Measurements from ENCODE around the gene ABCC9.

GRCh38 chr12:21827083-21827482, 114.1 kb downstream of the ABCC9 start:
- no peak for TF ChIP-seq EP300 (IDR thresholded peaks at IDR 0.05)
- no peak for TF ChIP-seq CTCF (IDR thresholded peaks at IDR 0.05)
- TF ChIP-seq POLR2A (IDR thresholded peaks at IDR 0.05) = no peak
